GM12878 (cell line): ENCODE data around the gene LRRC23. TPM values are rescaled to one million over a fixed set of nuclear protein-coding genes. Genes with fewer than 3 reads are reported as not detected.

Experiments used
- ATAC-seq: fragments of 200-7000 bp; cut with Tn5 transposase; 3 replicates; pipeline ENCODE4 v1.9.1; 2020; ENCODE audit warnings: mild to moderate bottlenecking, moderate library complexity
- BruUV-seq: library from RNA; stranded (reverse); fragments of 400-500 nt; replicated peaks from 2 replicates; lab custom pipeline; 2021; lab: Mats Ljungman, UMichigan
- CTCF ChIA-PET: fragments of 300-600 bp; sonication (Branson Sonifier 250); formaldehyde crosslinking; extraction: SDS; loops from one replicate; lab custom pipeline; 2021; ENCODE audit warnings: inconsistent platforms; lab: Yijun Ruan, JAX
- POLR2A ChIA-PET: fragments of 350-600 bp; formaldehyde crosslinking; extraction: SDS; loops from one replicate; lab custom pipeline; 2021; ENCODE audit warnings: inconsistent platforms; lab: Charles Lee
- RAD21 ChIA-PET: fragments of 300-600 bp; sonication (Branson Sonifier 250); formaldehyde crosslinking; loops from one replicate; lab custom pipeline; 2023; ENCODE audit warnings: antibody characterized with exemption; ENCODE audit not compliant: unreplicated experiment; lab: Charles Lee
- SMC1A ChIA-PET: fragments of 300-600 bp; sonication (Branson Sonifier 250); formaldehyde crosslinking; loops from one replicate; lab custom pipeline; 2023; ENCODE audit not compliant: unreplicated experiment, uncharacterized antibody; lab: Charles Lee
- DNase-seq: peaks from one replicate; pipeline ENCODE4 v3.0.0-alpha.2; 2011; ENCODE audit warnings: low read depth, low spot score
- FAIRE-seq: peaks from 3 replicates; lab custom pipeline; 2011; peaks lifted over from hg19 to GRCh38; lab: Jason Lieb, UNC
- H2AFZ ChIP-seq: 2 replicates; pipeline ENCODE4 v1.6.0; 2011; ENCODE audit warnings: low read depth, low read length, control low read depth; ENCODE audit not compliant: control insufficient read depth
- H3K27ac ChIP-seq: 2 replicates; pipeline ENCODE4 v1.5.1; 2011; ENCODE audit warnings: control low read depth; ENCODE audit not compliant: control insufficient read depth, insufficient read depth
- H3K27me3 ChIP-seq, 2 experiments: replicated peaks in 1 of 2; 2 replicates each; pipeline versions ENCODE4 v1.6.0 to v1.6.1; 2011; ENCODE audit warnings: low read length in 1 of 2; ENCODE audit not compliant: control insufficient read depth in 2 of 2, insufficient read depth in 2 of 2
- H3K36me3 ChIP-seq, 2 experiments: 2 replicates each; pipeline ENCODE4 v1.5.1; 2011; ENCODE audit warnings: low read length in 1 of 2; ENCODE audit not compliant: control insufficient read depth in 2 of 2, insufficient read depth in 2 of 2
- H3K4me1 ChIP-seq: 2 replicates; pipeline ENCODE4 v1.6.1; 2011; ENCODE audit warnings: mild to moderate bottlenecking, low read length, moderate library complexity, mixed read lengths; ENCODE audit not compliant: control insufficient read depth, insufficient read depth
- H3K4me2 ChIP-seq: 2 replicates; pipeline ENCODE4 v1.6.0; 2011; ENCODE audit warnings: control low read depth; ENCODE audit not compliant: control insufficient read depth, insufficient read depth
- H3K4me3 ChIP-seq: fragments of 200-600 bp; sonication (generic); 2 replicates; pipeline ENCODE4 v1.5.1; 2016
- H3K79me2 ChIP-seq: 2 replicates; pipeline ENCODE4 v1.6.0; 2011; ENCODE audit warnings: low read length; ENCODE audit not compliant: control insufficient read depth, insufficient read depth
- H3K9ac ChIP-seq: 2 replicates; pipeline ENCODE4 v1.8.0; 2011; ENCODE audit warnings: low read length, control low read depth, mixed read lengths; ENCODE audit not compliant: control insufficient read depth, insufficient read depth
- H3K9me3 ChIP-seq: replicated peaks from 3 replicates; pipeline ENCODE4 v1.5.1; 2011; ENCODE audit warnings: mild to moderate bottlenecking, low read length; ENCODE audit not compliant: control insufficient read depth, insufficient read depth
- H4K20me1 ChIP-seq: 2 replicates; pipeline ENCODE4 v1.6.0; 2011; ENCODE audit not compliant: control insufficient read depth, insufficient read depth
- BCL3 ChIP-seq: IDR thresholded peaks from 2 replicates; pipeline ENCODE4 v1.6.1; 2011; ENCODE audit warnings: borderline replicate concordance, low read depth, mild to moderate bottlenecking, moderate library complexity, low read length; ENCODE audit not compliant: insufficient read depth, poor library complexity, severe bottlenecking
- EED ChIP-seq: sonication (generic); IDR thresholded peaks from 2 replicates; pipeline ENCODE4 v1.6.1; 2016; ENCODE audit warnings: antibody characterized with exemption, low read depth
- LARP7 ChIP-seq: fragments of 450-650 bp; IDR thresholded peaks from 2 replicates; pipeline ENCODE4 v1.6.1; 2017; ENCODE audit warnings: mild to moderate bottlenecking
- NBN ChIP-seq: fragments of 450-650 bp; IDR thresholded peaks from 2 replicates; pipeline ENCODE4 v1.6.1; 2016
- NR2F1 ChIP-seq: fragments of 450-650 bp; conservative IDR thresholded peaks from 2 replicates; pipeline ENCODE4 v1.6.1; 2017; ENCODE audit warnings: mild to moderate bottlenecking
- PBX3 ChIP-seq: IDR thresholded peaks from 2 replicates; pipeline ENCODE4 v1.6.1; 2011; ENCODE audit warnings: mild to moderate bottlenecking, low read depth, low read length, moderate library complexity; ENCODE audit not compliant: insufficient replicate concordance
- POLR2AphosphoS2 ChIP-seq: IDR thresholded peaks from 2 replicates; pipeline ENCODE4 v1.6.1; 2011; ENCODE audit warnings: low read depth, mild to moderate bottlenecking, low read length, improper control_type of control experiment, moderate library complexity
- POLR2AphosphoS5 ChIP-seq: IDR thresholded peaks from 2 replicates; pipeline ENCODE4 v1.6.1; 2011; ENCODE audit warnings: mild to moderate bottlenecking, low read length, inconsistent platforms
- RAD21 ChIP-seq: IDR thresholded peaks from 2 replicates; pipeline ENCODE4 v1.6.1; 2011; ENCODE audit warnings: mild to moderate bottlenecking, low read depth, low read length, moderate library complexity; ENCODE audit not compliant: insufficient read depth
- RUNX3 ChIP-seq: IDR thresholded peaks from 2 replicates; pipeline ENCODE4 v1.6.1; 2012; ENCODE audit warnings: low read length, inconsistent platforms
- TCF3 ChIP-seq: IDR thresholded peaks from 2 replicates; pipeline ENCODE4 v1.6.1; 2012; ENCODE audit warnings: low read depth, mild to moderate bottlenecking, low read length, borderline replicate concordance; ENCODE audit not compliant: insufficient read depth
- WGBS: methylation state at CpG from one replicate; pipeline ENCODE4 v1.1.6; 2016; ENCODE audit warnings: low lambda C conversion rate; ENCODE audit not compliant: insufficient replicate concordance, insufficient coverage; ENCODE audit errors: missing lambda C conversion rate; 5-methylcytosine and 5-hydroxymethylcytosine counted together
- in situ Hi-C: fragments of 300-500 bp; cut with MboI; formaldehyde crosslinking; loops from 9 replicates; pipeline ENCODE4 v1.14.3; 2018; ENCODE audit warnings: mixed read lengths
- intact Hi-C: fragments of 100-400 bp; cut with micrococcal nuclease; formaldehyde crosslinking; loops from one replicate; pipeline ENCODE4 v1.14.2; 2022; ENCODE audit not compliant: unreplicated experiment
- polyA plus RNA-seq, 11 experiments: library from polyadenylated mRNA; depleted of rRNA in 4 of 11; unstranded in 6 of 11; stranded (reverse) in 5 of 11; fragments of >200 nt; fragmentation: Nextera tagmentation in 4 of 11; fragmentation: Illumina TruSeq in 1 of 11; extraction: Ambion mirVana in 4 of 11; extraction: Trizol in 1 of 11; gene quantifications; 1 replicate in 1 of 11; 2 replicates in 10 of 11; pipeline versions ENCODE4 v1.2.1 to v1.2.3, GENCODE V29; 2011 to 2016; ENCODE audit warnings: inconsistent platforms in 2 of 11, missing spikeins in 2 of 11, low read depth in 1 of 11
- total RNA-seq, 4 experiments: library from RNA; depleted of rRNA in 3 of 4; stranded (reverse); fragments of >200 nt in 3 of 4; fragmentation: Illumina TruSeq in 1 of 4; extraction: Trizol in 1 of 4; gene quantifications; 2 replicates each; pipeline versions ENCODE4 v1.2.1 to v1.2.3, GENCODE V29; 2013 to 2021

The LRRC23 gene
- total and polyA plus RNA-seq, 10 of the 15 experiments (the other 5 are each of a cell fraction or from before 2014, with no cell fraction given) = 1.4 to 6.9 (median 3.4) TPM

- Histone ChIP-seq H2AFZ (no peak overlapping the region), H4K20me1 (no peaks in the 10 kb centered on the region), H3K27me3 (no peaks in the 10 kb centered on the region), H3K36me3 (peaks cover 25 to 35% of the 10 kb centered on the region in 2 experiments), H3K27ac (peak overlapping the region; percentile 99), H3K9ac (peak overlapping the region; percentile 91), H3K9me3 (no peaks in the 10 kb centered on the region), H3K79me2 (peaks cover 42% of the 10 kb centered on the region), H3K4me1 (peaks cover 58% of the 10 kb centered on the region), H3K4me2 (peak overlapping the region; percentile 99; the same call in 1 of the 2 replicates), H3K4me3 (no peak overlapping the region)
- CTCF ChIA-PET = interaction anchor here (1.1 to 13.2 kb wide), 5 partner anchors 15 to 93 kb away, joined by 3 to 645 read pairs (median 6); partner anchors contain the start of genes C12orf57, PTPN6 and RNU7-1
- BruUV-seq = no TSS peak
- intact Hi-C loops (loop anchor here (5.0 kb wide), 1 partner anchor 150 kb away; no protein-coding TSS in a partner anchor), in situ Hi-C loops (loop anchor here (5.0 to 25.0 kb wide), 2 partner anchors 150 to 1675 kb away; no protein-coding TSS in a partner anchor)
- WGBS = 84% methylated on average over 25 of the region's 25 CpGs
- TF ChIP-seq RAD21 (no peak), POLR2AphosphoS2 (0 out of 2 replicates have a peak, but pooled peaks have one; percentile 26), LARP7 (0 out of 2 replicates have a peak, but pooled peaks have one; percentile 18), TCF3 (0 out of 2 replicates have a peak, but pooled peaks have one; percentile 16), NR2F1 (peak; percentile 27; the same call in 1 of the 2 replicates), BCL3 (peak; percentile 22), RUNX3 (no peak), POLR2AphosphoS5 (peak; percentile 1; the same call in 1 of the 2 replicates), PBX3 (peak; percentile 35), EED (peak; percentile 9; the same call in 1 of the 2 replicates), NBN (no peak)
- POLR2A ChIA-PET = interaction anchor here (1.2 to 13.5 kb wide), 2 partner anchors 18 to 36 kb away, joined by 4 to 524 read pairs; partner anchors contain the start of genes C12orf57, PTPN6 and RNU7-1
- RAD21 ChIA-PET = interaction anchor here (1.5 to 13.5 kb wide), 4 partner anchors 11 to 90 kb away, joined by 4 to 426 read pairs (median 14); partner anchors contain the start of genes C12orf57, PTPN6, RNU7-1 and SPSB2
- no peak for ATAC-seq
- DNase-seq = no peak
- SMC1A ChIA-PET = interaction anchor here (1.0 to 13.2 kb wide), 5 partner anchors 15 to 151 kb away, joined by 3 to 395 read pairs (median 4); partner anchors contain the start of genes C12orf57, PTPN6 and RNU7-1
- FAIRE-seq = no peak
These were observed 57.8 kb downstream of the LRRC23 start for GRCh38 chr12:6962285-6963015.
